Rectal smooth muscle tissue (tissue), 1 donor: ENCODE measurements around the gene PCDHGA11.
"Not testable (repeated sequence)": the region's sequence is repeated elsewhere in the genome, so short reads cannot be mapped to it uniquely, and the experiment has no call there.

Experiments
- H3K27ac ChIP-seq: one replicate; pipeline ENCODE4 v1.7.0; 2013; ENCODE audit warnings: low read depth, low read length, inconsistent platforms
- H3K27me3 ChIP-seq: one replicate; pipeline ENCODE4 v1.7.0; 2013; ENCODE audit warnings: low read length; ENCODE audit not compliant: control insufficient read depth, insufficient read depth
- H3K36me3 ChIP-seq: one replicate; pipeline ENCODE4 v1.7.0; 2013; ENCODE audit warnings: low read length; ENCODE audit not compliant: control insufficient read depth, insufficient read depth
- H3K4me1 ChIP-seq: one replicate; pipeline ENCODE4 v1.7.0; 2013; ENCODE audit warnings: low read length; ENCODE audit not compliant: control insufficient read depth, insufficient read depth
- H3K4me3 ChIP-seq: one replicate; pipeline ENCODE4 v1.7.0; 2013; ENCODE audit warnings: low read length
- H3K9ac ChIP-seq: one replicate; pipeline ENCODE4 v1.7.0; 2013; ENCODE audit warnings: low read length

The PCDHGA11 gene

GRCh38 chr5:141420855-141421488 is at the start of gene PCDHGA11:
Gene PCDHGA11 (plus strand): TSS chr5:141421051. CDS start chr5:141421228, 177 bp downstream.
- Histone ChIP-seq H3K27me3 (peaks cover 2% of the 10 kb centered on the region), H3K27ac (no peak within 1 kb of the TSS), H3K36me3 (no peaks in the 10 kb centered on the region), H3K4me1 (no peaks in the 10 kb centered on the region), H3K9ac (no peak within 1 kb of the TSS), H3K4me3 (peak within 1 kb of the TSS; percentile 29)

GRCh38 chr5:141371572-141372475 is 49.0 kb upstream of the PCDHGA11 start:
- Histone ChIP-seq H3K4me1 (no peaks in the 10 kb centered on the region), H3K27ac (no peak overlapping the region)

GRCh38 chr5:141373673-141374317 is 47.1 kb upstream of the PCDHGA11 start, which contains the start of gene PCDHGA6:
Gene PCDHGA6 (plus strand): TSS chr5:141373891. CDS start chr5:141374084, 193 bp downstream.
- Histone ChIP-seq H3K9ac (no peak within 1 kb of the TSS), H3K36me3 (peaks cover 3% of the 10 kb centered on the region), H3K27me3 (no peaks in the 10 kb centered on the region), H3K4me1 (no peaks in the 10 kb centered on the region), H3K4me3 (peak within 1 kb of the TSS; percentile 45), H3K27ac (no peak within 1 kb of the TSS)

More at GRCh38 chr5:141371572-141372475, 49.0 kb upstream of the PCDHGA11 start:
- Histone ChIP-seq H3K27me3 (no peaks in the 10 kb centered on the region), H3K36me3 (peaks cover 3% of the 10 kb centered on the region), H3K9ac (no peak overlapping the region), H3K4me3 (peak overlapping the region; percentile 30)

- no peak overlapping the region for H3K27ac ChIP-seq
- no peaks in the 10 kb centered on the region for H3K4me1 ChIP-seq
- no peak overlapping the region for H3K9ac ChIP-seq
- H3K4me3 ChIP-seq, result peak overlapping the region; percentile 45
- no peaks in the 10 kb centered on the region for H3K27me3 ChIP-seq
- peaks cover 3% of the 10 kb centered on the region for H3K36me3 ChIP-seq
Measured at GRCh38 chr5:141374627-141375026, 46.2 kb upstream of the PCDHGA11 start.

- not testable (repeated sequence) for H3K27me3 ChIP-seq, H3K9ac ChIP-seq, H3K27ac ChIP-seq, H3K4me3 ChIP-seq, H3K4me1 ChIP-seq, H3K36me3 ChIP-seq
Measured at GRCh38 chr5:141375444-141376155, 45.3 kb upstream of the PCDHGA11 start.

- Histone ChIP-seq H3K27ac (no peak within 1 kb of the TSS), H3K27me3 (no peaks in the 10 kb centered on the region), H3K4me3 (peak within 1 kb of the TSS; percentile 23), H3K36me3 (no peaks in the 10 kb centered on the region), H3K9ac (no peak within 1 kb of the TSS), H3K4me1 (no peaks in the 10 kb centered on the region)
Measured at GRCh38 chr5:141382469-141383294, 38.2 kb upstream of the PCDHGA11 start, which contains the start of gene PCDHGA7. Gene PCDHGA7 (plus strand): TSS chr5:141382742. CDS start chr5:141382900, 158 bp downstream.

GRCh38 chr5:141383345-141383744 is 37.5 kb upstream of the PCDHGA11 start:
- peak overlapping the region; percentile 23 for H3K4me3 ChIP-seq
- no peak overlapping the region for H3K9ac ChIP-seq
- no peaks in the 10 kb centered on the region for H3K27me3 ChIP-seq
- no peaks in the 10 kb centered on the region for H3K36me3 ChIP-seq
- no peak overlapping the region for H3K27ac ChIP-seq
- no peaks in the 10 kb centered on the region for H3K4me1 ChIP-seq

- no peaks in the 10 kb centered on the region for H3K36me3 ChIP-seq
- no peak overlapping the region for H3K9ac ChIP-seq
- H3K4me3 ChIP-seq, result peak overlapping the region; percentile 15
- H3K27me3 ChIP-seq, result no peaks in the 10 kb centered on the region
- no peaks in the 10 kb centered on the region for H3K4me1 ChIP-seq
- H3K27ac ChIP-seq, result no peak overlapping the region
Measured at GRCh38 chr5:141384471-141385267, 36.2 kb upstream of the PCDHGA11 start.

- not testable (repeated sequence) for H3K4me3 ChIP-seq, H3K27me3 ChIP-seq, H3K36me3 ChIP-seq, H3K4me1 ChIP-seq, H3K9ac ChIP-seq, H3K27ac ChIP-seq
Measured at GRCh38 chr5:141387557-141388311, 33.1 kb upstream of the PCDHGA11 start, which contains the start of gene PCDHGB4. Gene PCDHGB4 (plus strand): TSS chr5:141387698. CDS start chr5:141387885, 187 bp downstream.

- Histone ChIP-seq H3K36me3 (no peaks in the 10 kb centered on the region), H3K27ac (no peak overlapping the region), H3K27me3 (no peaks in the 10 kb centered on the region), H3K4me3 (no peak overlapping the region), H3K9ac (no peak overlapping the region), H3K4me1 (no peaks in the 10 kb centered on the region)
Measured at GRCh38 chr5:141388661-141389060, 32.2 kb upstream of the PCDHGA11 start.
